HepG2 (cell line): ENCODE measurements around the gene IRF2BPL. TPM values are rescaled to one million over a fixed set of nuclear protein-coding genes. Genes with fewer than 3 reads are reported as not detected.

Experiments
- HNRNPLL ChIP-seq: fragments of 200-400 bp; formaldehyde crosslinking; IDR thresholded peaks from 2 replicates; pipeline ENCODE4 v1.6.1; 2017; ENCODE audit warnings: mild to moderate bottlenecking, low read depth, low read length; ENCODE audit not compliant: poor library complexity, severe bottlenecking
- LCORL ChIP-seq, 2 experiments: fragments of 450-650 bp in 1 of 2; sonication (generic) in 1 of 2; formaldehyde crosslinking in 1 of 2; IDR thresholded peaks; 2 replicates each; pipeline versions ENCODE4 v1.5.0 to v1.6.1; 2017 to 2020; ENCODE audit warnings: antibody characterized with exemption in 1 of 2, missing genetic modification reagents in 1 of 2
- MED8 ChIP-seq: sonication (generic); formaldehyde crosslinking; IDR thresholded peaks from 2 replicates; pipeline ENCODE4 v1.8.1; 2023; ENCODE audit warnings: mild to moderate bottlenecking, missing genetic modification reagents; ENCODE audit not compliant: insufficient replicate concordance
- MTERF4 ChIP-seq: sonication (generic); formaldehyde crosslinking; IDR thresholded peaks from 2 replicates; pipeline ENCODE4 v1.8.0; 2023; ENCODE audit warnings: mild to moderate bottlenecking, missing genetic modification reagents
- REL ChIP-seq: sonication (generic); formaldehyde crosslinking; conservative IDR thresholded peaks from 2 replicates; pipeline ENCODE4 v1.8.0; 2022; ENCODE audit warnings: mild to moderate bottlenecking, missing genetic modification reagents, moderate library complexity
- RFXAP ChIP-seq: sonication (generic); formaldehyde crosslinking; IDR thresholded peaks from 2 replicates; pipeline ENCODE4 v1.4.0; 2020; ENCODE audit warnings: missing genetic modification reagents, borderline replicate concordance
- SMAD3 ChIP-seq: sonication (generic); formaldehyde crosslinking; IDR thresholded peaks from 2 replicates; pipeline ENCODE4 v1.4.0; 2020; ENCODE audit warnings: missing genetic modification reagents
- SNAPC4 ChIP-seq: sonication (generic); formaldehyde crosslinking; IDR thresholded peaks from 2 replicates; pipeline ENCODE4 v1.4.0; 2020; ENCODE audit warnings: mild to moderate bottlenecking, missing genetic modification reagents
- SPEN ChIP-seq: sonication (generic); formaldehyde crosslinking; IDR thresholded peaks from 2 replicates; pipeline ENCODE4 v1.5.1; 2020; ENCODE audit warnings: low read depth, mild to moderate bottlenecking, missing genetic modification reagents
- YEATS4 ChIP-seq: sonication (generic); formaldehyde crosslinking; IDR thresholded peaks from 2 replicates; pipeline ENCODE4 v1.4.0; 2020; ENCODE audit warnings: missing genetic modification reagents, borderline replicate concordance
- ZNF274 ChIP-seq: sonication (generic); formaldehyde crosslinking; IDR thresholded peaks from 2 replicates; pipeline ENCODE4 v1.5.1; 2020; ENCODE audit warnings: mild to moderate bottlenecking, missing genetic modification reagents
- ZNF619 ChIP-seq: sonication (generic); formaldehyde crosslinking; IDR thresholded peaks from 2 replicates; pipeline ENCODE4 v1.4.0; 2020; ENCODE audit warnings: mild to moderate bottlenecking, missing genetic modification reagents
- ZNF746 ChIP-seq: sonication (generic); formaldehyde crosslinking; IDR thresholded peaks from 2 replicates; pipeline ENCODE4 v1.8.0; 2022; ENCODE audit warnings: mild to moderate bottlenecking, missing genetic modification reagents
- ZNF761 ChIP-seq: sonication (generic); formaldehyde crosslinking; conservative IDR thresholded peaks from 2 replicates; pipeline ENCODE4 v1.4.0; 2020; ENCODE audit warnings: mild to moderate bottlenecking, missing genetic modification reagents
- ZSCAN5A ChIP-seq: sonication (generic); formaldehyde crosslinking; IDR thresholded peaks from 2 replicates; pipeline ENCODE4 v1.8.0; 2022; ENCODE audit warnings: mild to moderate bottlenecking, missing genetic modification reagents, borderline replicate concordance
- ZUFSP ChIP-seq: sonication (generic); formaldehyde crosslinking; IDR thresholded peaks from 2 replicates; pipeline ENCODE4 v1.9.0; 2021; ENCODE audit warnings: missing genetic modification reagents, mild to moderate bottlenecking, borderline replicate concordance
- polyA plus RNA-seq, 8 experiments: library from polyadenylated mRNA; depleted of rRNA in 3 of 8; stranded (reverse) in 7 of 8; unstranded in 1 of 8; fragments of >200 nt; fragmentation: Illumina TruSeq in 4 of 8; extraction: Trizol in 4 of 8; gene quantifications; 2 replicates each; pipeline versions ENCODE4 v1.2.1 to v1.2.3, GENCODE V29; 2011 to 2016; ENCODE audit warnings: low read depth in 4 of 8, missing spikeins in 1 of 8, mixed read lengths in 1 of 8; ENCODE audit not compliant: insufficient read depth in 1 of 8
- total RNA-seq, 5 experiments: library from RNA; depleted of rRNA; stranded (reverse); fragments of >200 nt; fragmentation: Illumina TruSeq; extraction: Trizol; gene quantifications; 2 replicates each; pipeline ENCODE4 v1.2.3, GENCODE V29; 2016; ENCODE audit warnings: low read depth in 1 of 5

Gene IRF2BPL
- total and polyA plus RNA-seq, 2 of the 13 experiments (the other 11 are each of a cell fraction or from before 2014, with no cell fraction given) = 6.6 to 8.4 TPM

GRCh38 chr14:77032844-77033621 is 4.5 kb upstream of the IRF2BPL start (continued):
- TF ChIP-seq SNAPC4 (CRISPR knock-in tag) (0 out of 2 replicates have a peak, but pooled peaks have one; percentile 67), SPEN (peak; percentile 26; the same call in 1 of the 2 replicates), ZNF761 (CRISPR knock-in tag) (0 out of 2 replicates have a peak, but pooled peaks have one; percentile 61), MTERF4 (CRISPR knock-in tag) (0 out of 2 replicates have a peak, but pooled peaks have one; percentile 45), REL (no peak), ZUFSP (CRISPR knock-in tag) (no peak), ZNF746 (no peak), YEATS4 (no peak; the same call in 1 of the 2 replicates), LCORL (IDR thresholded peaks at IDR 0.05) (no peak), LCORL (CRISPR knock-in tag; IDR thresholded peaks at IDR 0.05) (peak; percentile 68; the same call in 1 of the 2 replicates), RFXAP (CRISPR knock-in tag) (no peak), ZNF274 (no peak), MED8 (CRISPR knock-in tag) (peak; percentile 25), ZNF619 (no peak), SMAD3 (CRISPR knock-in tag) (0 out of 2 replicates have a peak, but pooled peaks have one; percentile 10), ZSCAN5A (no peak), HNRNPLL (peak; percentile 15)
